Measurements from ENCODE around the gene TULP1.

DNA sequence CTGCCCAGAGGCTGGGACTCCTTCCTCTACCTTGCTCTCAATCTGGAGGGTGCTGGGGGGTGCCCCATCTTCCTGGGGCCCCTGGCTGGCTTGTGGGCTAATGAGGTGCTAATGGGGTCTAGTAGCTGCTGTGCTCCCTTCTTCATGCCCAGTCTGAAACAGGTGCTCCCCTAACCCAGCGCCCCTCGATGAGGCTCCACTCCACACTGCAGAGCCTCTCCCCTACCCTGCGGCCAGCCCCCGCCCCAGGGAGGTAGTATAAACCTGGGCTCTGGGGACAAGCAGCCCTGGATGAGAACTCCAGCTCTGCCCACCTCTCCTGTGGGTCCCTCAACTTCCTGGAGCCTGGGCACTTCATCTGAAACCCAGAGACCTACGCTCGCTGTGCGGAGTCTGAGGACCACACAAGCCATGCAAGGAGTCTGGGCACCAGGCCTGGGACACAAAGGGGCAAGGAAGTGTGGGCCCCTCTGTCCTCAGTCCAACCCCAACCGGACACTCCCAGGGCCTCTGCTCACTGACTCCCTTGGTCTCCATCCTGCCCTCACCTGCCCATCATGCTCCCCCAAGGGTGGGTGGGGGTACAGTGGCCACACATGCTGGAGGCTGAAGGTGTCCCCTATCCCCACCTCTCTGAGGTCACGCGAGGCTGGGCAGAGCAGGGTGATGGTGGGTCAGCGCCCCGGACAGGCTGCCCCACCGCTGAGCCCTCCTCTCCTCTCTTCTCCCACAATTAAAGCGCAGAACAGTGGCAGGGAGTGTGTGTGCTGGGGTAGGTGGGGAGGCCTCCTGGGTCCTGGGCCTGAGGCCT lies 38.4 kb downstream of the TULP1 start:
- TF ChIP-seq, protein P1, sequence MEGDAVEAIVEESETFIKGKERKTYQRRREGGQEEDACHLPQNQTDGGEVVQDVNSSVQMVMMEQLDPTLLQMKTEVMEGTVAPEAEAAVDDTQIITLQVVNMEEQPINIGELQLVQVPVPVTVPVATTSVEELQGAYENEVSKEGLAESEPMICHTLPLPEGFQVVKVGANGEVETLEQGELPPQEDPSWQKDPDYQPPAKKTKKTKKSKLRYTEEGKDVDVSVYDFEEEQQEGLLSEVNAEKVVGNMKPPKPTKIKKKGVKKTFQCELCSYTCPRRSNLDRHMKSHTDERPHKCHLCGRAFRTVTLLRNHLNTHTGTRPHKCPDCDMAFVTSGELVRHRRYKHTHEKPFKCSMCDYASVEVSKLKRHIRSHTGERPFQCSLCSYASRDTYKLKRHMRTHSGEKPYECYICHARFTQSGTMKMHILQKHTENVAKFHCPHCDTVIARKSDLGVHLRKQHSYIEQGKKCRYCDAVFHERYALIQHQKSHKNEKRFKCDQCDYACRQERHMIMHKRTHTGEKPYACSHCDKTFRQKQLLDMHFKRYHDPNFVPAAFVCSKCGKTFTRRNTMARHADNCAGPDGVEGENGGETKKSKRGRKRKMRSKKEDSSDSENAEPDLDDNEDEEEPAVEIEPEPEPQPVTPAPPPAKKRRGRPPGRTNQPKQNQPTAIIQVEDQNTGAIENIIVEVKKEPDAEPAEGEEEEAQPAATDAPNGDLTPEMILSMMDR (IDR thresholded peaks at IDR 0.05; ENCODE audit: insufficient read depth, low read length, poor library complexity, severe bottlenecking), result no peak
- TF ChIP-seq EZH2phosphoT487 (conservative IDR thresholded peaks at IDR 0.05; ENCODE audit: low read length), result no peak

All from SU-DHL-6 (cell line).